ENCODE results near the gene RAP2C.
A peak's percentile ranks its signal among the peaks of the same experiment; 100 is the strongest.

RAP2C gene

DNA sequence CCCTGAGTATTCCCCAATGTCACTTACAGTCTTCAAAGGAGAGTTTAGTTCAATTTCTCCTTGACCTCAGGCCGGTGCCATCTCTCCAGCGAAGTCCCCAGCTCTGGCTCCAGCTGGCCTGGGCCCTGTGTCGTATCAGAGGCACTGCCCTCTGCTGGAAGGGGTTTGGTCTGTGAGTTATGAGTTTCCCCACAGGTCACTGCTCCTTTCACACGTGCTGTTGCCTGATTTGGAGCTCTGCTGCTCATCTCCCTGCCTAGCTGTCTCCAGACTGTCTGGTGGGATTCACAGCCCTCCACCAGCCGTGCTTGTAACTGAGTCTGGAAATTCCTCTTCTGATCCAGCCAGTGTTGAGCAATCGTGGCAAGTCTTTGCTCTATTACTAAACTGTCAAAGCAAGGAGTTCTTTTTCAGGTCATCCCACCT is at the start of gene RAP2C:
Gene RAP2C (minus strand): TSS at position 105 of the 426 bp plus-strand sequence. CDS start 2,179 bp downstream, outside the sequence.
- DNase-seq: peak; percentile 74

DNA sequence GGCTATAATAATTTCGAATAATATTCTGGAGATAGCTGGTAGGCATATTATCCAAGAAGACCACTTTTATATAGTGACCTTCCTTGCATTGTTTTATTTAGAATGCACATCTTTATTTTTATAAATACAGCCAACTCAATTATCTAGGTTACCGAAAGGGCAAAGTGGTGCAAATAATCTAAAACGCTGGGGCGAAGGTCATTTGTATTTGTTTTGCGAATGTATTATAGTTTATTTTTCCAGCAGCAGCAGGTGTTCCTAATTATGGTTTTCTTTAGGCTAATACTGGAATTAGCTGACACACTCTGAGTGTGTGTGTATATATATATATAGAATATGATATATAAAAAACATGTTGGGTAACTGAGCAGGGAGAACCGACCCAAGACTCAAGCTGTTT is 48.1 kb upstream of the RAP2C start:
- DNase-seq: no peak

DNA sequence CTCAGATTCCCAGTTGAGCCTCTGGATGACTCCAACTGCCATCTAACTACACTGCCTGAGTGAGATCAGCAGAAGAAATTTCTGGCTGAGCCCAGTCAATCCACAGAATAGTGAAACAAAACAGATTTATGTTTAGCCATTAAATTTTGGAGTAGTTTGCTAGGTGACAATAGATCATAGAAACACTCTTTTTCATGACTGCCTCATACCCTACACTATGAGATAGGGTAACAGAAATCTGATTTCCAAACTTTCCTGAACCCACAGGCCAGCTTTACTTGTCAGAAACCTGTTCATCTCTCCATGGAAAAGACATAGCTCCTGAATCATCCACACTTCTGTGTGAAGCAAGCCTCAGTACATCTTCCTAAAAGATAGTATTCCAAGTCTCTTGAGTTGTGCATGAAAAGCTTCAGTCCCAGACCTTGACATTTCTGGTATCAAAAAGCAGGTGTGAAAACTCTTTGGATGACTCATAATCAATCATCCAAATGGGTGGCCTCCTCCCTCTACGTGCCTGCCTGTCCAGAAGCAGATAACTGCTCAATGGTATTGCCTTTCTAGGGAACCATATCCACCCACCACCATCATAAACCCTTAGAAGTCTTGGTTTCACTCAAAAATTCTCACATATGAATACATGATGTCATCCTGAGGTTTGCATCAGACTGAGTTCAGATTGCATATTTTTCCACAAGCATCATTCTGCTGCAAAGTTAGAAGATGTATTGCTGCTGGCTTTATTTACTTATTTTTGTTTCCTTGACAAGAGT is 47.5 kb upstream of the RAP2C start:
- DNase-seq: peak; percentile 28

DNA sequence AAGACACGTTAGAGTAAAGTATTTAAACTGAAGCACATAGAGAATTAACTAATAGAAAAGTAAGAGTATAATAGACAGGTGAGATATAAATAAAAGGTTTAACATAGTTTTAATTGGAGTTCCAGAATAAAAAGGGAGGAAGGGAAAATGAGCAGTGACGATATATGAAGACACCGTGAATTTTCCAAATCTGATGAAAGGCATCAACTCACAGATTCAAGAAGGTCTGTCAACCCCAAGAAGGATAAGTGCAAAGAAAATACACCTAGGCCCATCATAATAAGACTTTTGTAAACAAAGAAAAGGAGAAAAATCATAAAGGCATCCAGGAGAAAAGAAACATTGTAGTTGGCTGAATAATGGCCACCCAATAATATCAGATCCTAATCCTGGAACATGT is 43.9 kb upstream of the RAP2C start:
- DNase-seq: no peak

DNA sequence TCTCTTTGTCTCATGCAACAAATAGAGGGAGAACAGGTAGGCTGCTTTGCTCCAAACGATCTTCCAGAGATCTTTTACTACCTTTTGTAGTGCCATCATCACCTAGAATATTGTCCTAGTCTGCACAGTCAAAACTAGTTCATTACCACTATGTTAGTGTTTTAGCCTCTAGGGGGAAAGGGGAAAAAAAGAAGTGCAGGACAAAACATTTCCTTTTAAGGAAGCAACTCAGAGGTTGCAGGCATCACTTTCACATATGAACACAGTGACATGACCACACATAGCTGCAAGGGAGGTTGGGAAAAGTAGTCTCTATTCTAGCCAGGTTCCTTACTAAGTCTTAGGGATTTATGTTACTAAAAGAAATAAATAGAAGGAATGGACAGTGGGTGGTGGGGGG is 39.3 kb upstream of the RAP2C start:
- no peak for DNase-seq

DNA sequence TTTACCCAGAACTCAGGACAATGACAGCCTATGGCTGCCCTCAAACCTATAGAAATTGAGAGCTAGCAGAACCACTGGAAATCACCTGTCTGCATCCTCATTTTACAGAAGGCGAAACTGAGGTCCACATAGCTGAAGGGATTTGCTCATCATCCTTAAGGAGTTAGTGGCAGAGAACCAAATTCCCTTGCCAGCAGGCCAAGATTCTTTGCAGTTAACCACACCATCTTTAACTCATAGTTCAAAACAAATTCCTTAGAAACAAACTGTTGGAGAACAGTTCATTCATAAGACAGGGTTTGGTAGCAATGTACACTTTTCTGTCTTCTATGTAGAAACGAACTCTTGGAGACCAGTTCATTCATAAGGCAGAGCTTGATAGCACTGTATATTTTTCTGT is 37.9 kb upstream of the RAP2C start:
- DNase-seq: no peak

DNA sequence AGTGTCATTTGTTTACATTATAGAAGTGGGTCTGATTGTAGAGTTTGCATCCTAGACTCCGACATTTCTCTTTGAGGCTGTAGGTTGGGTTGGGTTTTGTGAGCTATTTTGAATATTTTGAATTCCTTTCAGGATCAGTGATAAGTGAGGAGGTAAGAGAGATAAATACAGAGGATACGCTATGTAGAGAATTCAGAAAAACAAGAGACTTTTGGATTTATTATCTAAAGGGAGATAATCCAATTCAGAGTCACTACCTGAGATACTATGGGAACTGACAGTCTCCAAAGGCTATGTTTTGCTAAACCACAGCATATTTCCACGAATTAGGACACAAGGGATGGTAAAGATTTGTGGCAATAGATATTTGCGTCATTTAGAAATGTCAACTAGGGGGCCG is 16.9 kb upstream of the RAP2C start:
- no peak for DNase-seq

DNA sequence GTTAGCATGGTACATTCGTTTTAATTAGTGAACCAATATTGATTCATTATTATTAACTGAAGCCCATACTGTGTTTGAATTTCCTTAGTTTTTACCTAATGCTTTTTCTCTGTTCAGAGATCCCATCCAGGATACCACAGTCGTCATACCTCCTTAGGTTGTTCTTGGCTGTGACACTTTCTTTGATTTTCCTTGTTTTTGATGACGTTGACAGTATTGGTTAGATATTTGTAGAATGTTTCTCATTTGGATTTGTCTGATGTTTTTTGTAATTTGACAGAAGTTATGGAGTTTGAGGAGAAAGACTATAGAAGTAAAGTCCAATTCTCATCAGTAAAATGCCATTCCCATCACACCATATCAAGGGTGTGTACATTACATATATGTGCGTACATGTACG is 16.2 kb upstream of the RAP2C start:
- DNase-seq: no peak

DNA sequence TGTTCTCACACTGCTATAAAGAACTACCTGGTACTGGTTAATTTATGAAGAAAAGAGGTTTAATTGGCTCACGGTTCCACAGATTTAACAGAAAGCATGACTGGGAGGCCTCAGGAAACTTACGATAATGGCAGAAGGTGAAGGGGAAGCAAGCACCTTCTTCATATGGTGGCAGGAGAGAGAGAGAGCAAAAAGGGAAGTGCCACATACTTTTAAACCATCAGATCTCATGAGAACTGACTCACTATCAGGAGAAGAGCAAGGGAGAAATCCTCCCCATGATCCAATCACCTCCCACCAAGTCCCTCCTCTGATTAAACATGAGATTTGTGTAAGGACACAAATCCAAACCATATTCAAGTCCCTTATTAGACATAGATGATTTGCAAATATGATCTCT is 12.3 kb upstream of the RAP2C start:
- no peak for DNase-seq

DNA sequence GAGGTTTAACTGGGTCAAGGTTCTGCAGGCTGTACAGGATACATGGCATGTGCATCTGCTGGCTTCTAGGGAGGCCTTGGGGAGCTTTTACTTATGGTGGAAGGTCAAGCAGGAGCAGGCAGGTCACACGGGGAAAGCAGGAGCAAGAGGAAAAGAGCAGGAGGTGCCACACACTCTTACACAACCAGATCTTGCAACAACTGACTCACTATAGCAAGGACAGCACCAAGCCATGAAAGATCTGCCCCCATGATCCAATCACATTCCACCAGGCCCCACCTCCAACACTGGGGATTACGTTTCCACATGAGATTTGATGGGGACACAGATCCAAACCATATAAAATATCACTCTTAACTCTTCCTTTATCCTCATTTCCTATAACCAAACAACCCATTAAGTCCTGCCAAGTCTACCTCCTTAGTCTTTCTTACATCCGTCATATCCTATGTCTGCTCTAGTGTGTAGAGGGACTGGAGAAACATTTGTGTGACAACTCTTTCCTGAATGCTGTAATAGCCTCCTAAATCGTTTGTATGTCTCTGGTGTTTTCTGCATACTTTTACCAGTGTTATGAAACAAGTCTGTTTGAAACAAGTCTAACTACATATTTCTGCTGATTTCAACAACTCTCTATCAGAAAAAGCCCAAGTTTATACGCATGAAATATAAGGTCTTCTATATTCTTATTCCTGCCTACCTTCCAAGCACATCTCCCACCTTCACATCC is 8.3 kb upstream of the RAP2C start:
- DNase-seq: no peak

DNA sequence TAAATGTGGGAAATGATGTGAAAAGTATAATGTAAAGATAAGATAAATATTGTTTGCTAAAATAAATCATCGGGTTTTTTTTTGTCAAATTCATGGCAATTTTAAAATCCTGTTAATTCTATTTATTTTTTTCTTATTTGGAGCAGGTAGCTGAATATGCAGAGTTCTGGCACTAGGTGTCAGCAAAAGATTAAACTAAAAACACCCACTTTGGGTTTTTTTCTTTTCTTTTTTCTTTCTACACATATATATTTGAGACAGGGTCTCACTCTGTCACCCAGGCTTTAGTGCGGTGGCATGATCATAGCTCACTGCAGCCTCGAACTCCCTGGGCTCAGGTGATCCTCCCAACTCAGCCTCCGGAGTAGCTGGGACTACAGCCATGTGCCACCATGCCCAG is 6.9 kb upstream of the RAP2C start:
- no peak for DNase-seq

DNA sequence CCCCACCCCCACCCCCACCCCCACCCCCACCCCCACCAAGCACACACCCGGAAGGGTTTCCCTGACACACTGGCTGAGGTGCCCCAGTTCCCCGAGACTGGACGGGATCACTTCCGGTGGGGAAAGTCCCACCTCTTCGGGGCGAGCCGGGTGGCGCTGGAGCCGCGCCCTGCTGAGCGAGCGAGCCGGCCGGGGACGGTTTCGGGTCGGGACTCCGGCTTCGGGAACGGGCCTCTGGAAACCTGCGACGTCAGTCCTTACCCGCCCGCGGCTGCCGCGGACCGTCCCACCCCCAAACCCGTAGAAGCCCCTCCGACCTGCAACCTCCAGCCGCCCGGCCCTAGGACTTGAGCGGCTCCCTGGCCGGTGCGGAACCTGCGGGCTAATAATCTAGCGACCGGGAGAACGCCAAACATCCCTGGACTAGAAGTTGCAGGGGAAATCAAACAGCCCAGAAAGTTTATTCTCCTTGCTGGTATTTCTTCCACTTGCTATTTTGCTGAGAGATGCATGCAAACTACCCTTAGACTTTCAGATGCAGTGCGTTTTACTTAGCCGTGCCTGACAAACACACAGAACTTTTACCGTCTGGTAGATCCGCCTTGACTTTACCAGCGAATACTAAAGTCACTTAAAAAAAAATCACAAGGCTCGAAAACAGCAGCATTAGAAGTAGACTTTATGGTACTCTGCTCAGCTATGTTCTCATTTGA is 991 bp downstream of the RAP2C start:
- DNase-seq: peak; percentile 86

DNA sequence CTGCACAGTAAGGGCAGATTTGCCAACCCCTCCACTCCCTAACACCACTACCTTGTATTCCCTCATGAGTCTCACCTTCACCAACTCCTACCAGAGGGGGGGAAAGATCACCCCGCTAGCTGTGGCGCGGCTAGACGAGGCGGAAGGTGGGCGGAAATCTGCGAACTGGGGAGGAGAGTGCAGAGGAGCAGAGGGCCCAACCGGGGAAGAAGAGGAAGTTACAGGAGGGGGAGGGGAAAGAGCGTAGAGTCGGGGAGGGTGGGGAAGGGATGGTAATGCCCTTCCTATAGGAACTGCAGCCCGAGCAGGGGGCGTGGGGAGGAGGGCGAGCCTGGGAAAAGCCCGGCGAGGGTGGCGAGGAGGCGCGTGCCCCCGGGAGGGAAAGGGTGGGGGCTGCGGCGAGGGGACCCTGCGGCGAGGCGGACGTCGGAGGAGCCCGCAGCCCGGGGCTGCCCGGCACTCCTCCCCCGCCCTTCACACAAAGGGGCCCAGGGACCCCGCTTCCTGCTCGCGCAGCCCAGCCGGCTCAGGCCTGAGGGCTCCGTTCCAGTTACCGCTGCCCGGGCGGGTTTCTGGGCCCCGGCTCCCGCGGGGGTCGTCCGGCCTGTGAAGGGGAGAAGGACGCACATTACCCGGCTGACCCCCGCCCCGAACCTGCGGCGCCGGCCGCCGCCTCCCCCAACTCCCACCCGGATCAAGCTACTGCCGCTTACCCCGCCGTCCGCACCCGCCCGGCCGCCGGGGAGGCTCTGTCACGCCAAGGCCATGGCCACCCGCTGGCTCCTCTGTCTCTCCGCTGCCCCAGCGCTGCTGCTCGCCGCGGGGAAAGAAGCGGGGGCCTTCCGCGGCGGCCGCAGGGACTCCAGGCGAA is 1.8 kb downstream of the RAP2C start:
- peak; percentile 79 for DNase-seq

DNA sequence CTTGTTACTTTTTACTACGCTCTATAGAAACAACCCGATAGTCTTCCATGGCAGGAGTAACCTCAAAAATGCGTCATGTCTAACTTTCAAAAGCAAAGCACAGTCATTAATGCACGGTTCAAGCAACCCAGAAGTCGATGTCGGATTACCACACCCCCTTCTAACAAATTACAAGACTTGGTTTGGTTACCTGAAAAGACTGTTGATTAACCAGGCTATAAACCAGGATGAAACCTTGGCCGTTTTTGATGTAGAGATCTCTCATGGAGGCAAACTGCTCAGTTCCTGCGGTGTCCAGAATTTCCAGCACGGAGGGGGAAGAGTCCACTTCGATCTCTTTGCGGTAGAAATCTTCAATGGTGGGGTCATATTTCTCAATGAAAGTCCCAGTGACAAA is 2.4 kb downstream of the RAP2C start:
- DNase-seq: peak; percentile 63

DNA sequence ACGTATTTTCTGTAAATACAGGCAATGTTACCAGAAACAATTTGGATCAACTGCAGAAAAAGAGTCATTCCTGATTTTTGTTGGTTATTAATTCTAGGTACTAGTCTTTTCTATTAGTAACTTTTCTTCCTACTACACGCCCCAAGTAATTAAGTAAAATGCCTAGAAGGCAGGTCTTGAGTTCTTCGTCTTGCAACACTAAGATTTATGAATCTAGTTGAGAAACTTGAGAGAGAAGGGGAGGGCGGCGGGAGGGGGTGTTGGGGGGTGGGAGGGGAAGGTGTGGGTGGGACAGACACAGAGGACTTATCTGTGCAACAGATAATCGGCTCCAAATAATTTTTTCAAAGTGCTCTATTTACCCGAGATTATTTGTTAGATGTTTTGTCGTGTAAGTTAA is 3.0 kb downstream of the RAP2C start:
- no peak for DNase-seq

DNA sequence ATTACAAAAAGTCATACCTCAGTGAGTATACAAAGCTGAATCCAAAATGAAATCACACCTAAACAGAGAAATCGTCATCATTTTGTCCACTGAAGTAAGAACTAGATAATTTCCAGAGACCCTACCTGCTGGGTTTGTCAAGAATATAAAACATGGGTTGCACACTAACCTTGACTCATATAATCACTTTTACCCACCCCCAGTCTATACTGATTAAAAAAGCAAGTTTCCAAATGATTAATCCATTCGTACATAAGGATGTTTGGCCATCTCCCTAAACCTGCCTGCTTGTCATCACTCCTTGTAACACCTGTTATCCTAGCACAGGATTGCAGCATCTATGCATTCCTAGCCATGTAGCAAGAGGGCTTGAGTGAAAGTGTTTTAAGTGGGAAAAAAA is 4.7 kb downstream of the RAP2C start:
- peak; percentile 52 for DNase-seq

DNA sequence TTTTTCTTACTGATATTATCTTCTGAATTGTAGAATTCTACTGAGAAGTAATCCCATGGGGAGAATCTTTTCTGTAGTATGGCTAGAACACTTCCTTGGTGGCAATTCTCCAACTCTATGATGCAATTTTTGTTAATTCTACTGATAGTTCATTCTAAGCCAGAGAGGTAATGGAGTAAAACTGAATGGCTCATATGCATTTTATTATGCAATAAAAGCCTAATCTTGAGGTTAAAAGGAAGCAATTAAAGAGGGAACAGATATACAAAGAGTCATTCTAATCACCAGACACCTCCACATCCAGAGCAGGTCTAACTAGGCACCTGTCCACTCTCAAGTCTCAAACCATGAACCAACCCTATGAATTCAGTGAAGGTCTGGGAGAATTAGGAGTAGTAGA is 9.7 kb downstream of the RAP2C start:
- DNase-seq: no peak

DNA sequence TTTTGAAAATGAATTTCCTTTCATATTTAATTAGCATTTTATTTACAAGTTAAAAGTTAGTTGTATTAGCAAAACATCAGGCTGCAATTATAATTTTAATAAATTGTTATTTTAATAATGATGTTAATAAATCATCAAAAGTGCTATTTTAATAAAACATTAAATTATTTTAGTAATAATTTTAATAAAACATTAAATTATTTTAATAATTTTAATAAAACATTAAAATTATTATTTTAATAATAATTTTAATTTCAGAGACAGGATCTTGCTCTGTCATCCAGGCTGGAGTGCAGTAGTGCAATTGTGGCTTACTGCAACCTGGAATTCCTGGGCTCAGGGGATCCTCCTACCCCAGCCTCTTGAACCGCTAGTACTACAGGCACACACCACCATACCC is 10.8 kb downstream of the RAP2C start:
- no peak for DNase-seq

DNA sequence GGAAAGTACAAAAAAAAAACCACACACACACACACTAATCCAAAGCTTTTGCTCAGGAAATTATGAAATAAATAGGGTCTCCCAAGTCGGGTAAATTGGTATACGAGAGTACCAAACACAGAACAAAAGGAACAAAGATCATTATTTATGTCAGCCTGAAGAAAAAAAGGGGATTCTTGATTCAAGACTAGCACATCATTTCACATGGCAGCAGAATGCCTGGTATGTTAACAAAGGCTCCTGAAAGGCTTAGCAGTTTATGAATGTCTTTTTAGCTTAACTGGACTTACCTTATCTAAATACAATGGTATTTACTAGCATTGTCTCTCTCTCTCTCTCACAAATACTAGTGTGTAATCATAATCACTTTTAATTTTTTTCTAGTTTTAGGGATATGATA is 11.3 kb downstream of the RAP2C start:
- no peak for DNase-seq

DNA sequence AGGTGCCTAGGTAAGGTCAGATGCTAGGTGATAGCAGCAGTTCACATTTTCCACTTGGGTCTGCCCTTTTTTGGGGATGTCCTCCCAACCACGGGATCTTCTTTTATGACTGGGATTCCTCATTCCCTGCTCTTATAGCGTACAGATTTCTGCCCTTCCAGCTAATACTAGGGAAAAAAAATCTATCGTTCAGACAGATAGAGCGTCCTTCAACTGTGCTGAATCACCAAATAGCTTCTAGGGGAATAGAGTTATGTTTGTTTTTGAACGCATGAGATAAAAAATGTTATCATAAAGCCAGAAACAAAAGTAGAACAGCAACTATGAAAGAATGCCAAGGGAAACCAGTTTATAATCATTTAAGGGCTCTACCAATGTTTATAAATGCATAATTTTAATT is 13.0 kb downstream of the RAP2C start:
- DNase-seq: no peak

DNA sequence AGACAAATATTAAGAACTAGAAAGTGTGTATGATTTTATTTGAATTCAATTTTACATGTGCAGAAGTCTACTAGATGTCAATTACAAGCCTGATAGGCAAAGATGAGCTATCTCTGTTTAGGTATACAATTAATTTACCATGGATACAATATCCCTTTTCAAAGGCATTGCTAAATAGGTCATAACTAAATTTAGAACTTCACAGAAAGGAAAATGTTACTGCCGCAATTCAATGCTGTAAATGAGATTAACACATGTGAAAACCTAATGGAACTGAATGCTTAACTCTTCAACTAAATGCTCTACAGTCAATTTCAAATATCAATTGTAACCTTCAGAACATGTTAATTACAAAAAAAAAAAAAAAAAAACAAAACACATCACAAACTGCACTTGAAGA is 14.6 kb downstream of the RAP2C start:
- DNase-seq: no peak

DNA sequence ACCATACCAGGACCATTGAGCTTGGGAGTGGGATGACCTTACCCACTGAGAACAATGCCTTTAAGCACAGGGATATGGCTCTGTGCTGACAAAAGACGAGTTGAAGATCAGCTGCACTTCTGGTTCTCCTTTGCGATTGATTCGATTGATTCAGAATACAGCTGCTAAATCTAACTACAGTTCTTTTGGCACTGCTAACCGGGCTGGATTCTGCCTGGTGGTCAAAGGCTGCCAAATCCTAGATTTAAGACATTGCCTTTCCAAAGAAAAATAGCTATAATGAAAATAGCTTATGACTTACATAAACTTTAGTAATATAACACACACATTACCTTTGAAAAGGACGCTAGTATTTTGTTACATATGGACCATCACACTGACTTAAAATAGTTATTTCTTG is 18.3 kb downstream of the RAP2C start:
- no peak for DNase-seq

DNA sequence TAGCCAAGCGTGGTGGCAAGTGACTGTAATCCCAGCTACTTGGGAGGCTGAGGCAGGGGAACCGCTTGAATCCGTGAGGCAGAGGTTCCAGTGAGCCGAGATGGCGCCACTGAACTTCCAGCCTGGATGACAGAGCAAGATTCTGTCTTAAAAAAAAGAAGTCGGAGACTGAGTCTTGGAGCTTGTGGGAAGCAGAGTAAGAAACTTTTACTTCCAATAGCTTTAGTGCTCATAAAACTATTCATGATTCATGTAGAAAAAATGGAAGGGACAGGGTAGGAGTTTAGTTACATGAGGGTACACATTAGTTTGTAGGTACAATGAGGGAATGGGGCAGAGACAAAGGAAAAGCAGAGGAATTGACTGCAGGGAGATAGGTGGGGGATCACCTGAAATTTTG is 19.3 kb downstream of the RAP2C start:
- DNase-seq: no peak
